Measurements from ENCODE around the gene EDN3.

The EDN3 gene

DNA sequence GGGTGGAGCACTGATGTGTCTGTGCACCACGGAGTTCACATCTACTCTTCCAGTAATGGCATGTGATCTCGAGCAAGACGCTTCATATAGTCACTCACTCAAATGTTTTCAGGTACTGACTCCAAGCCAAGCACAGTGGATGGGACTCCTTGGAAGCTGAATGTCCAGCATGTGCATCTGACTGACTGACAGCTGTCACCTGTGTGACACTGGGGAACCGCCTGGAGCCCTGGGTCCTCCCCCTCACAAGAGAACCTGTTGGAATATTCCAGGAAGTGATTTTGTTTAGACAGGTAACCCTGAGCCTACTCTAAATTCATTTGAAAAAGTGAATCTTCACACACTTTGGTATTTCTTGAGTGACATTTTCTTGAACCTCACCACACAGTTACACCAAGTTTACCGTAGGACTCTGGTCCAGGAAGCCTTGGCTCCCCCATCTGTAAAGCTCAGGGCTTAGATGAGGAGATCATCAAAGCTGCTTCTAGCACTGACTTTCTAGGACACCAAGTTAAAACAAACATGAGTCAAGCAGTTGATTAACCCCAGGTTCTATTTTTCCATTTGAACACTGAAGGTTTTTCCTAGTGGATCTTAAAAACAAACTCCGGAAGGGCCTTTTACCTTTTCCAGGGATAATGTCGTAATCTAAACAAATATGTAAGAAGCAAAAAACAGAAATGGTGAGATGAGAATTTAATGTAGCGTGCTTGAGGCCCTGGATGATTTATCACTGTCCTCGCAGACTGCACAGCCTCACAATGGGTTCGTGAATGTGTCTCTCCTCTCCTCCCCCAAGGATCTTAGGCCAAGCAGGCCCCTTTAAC, 50.1 kb downstream of the EDN3 start:
- Histone ChIP-seq H2BK5ac (ENCODE audit: low read depth, low read length, poor library complexity) (no peak overlapping the region), H2AK5ac (ENCODE audit: low read length) (no peak overlapping the region), H3K9ac (ENCODE audit: low read length) (no peak overlapping the region), H4K8ac (ENCODE audit: low read depth, low read length) (no peak overlapping the region), H3K23ac (ENCODE audit: low read length) (no peak overlapping the region), H2BK12ac (ENCODE audit: low read length) (no peak overlapping the region), H4K12ac (ENCODE audit: low read depth, low read length) (no peak overlapping the region), H3K36me3 (ENCODE audit: control insufficient read depth in 1 of 2, insufficient read depth in 2 of 2, low read length in 2 of 2) (no peaks in the 10 kb centered on the region), H3K79me1 (ENCODE audit: low read length) (no peaks in the 10 kb centered on the region), H3K14ac (ENCODE audit: low read length) (no peak overlapping the region), H3K27ac (ENCODE audit: low read depth, low read length) (no peak overlapping the region), H3K27me3 (ENCODE audit: insufficient read depth, low read length) (no peaks in the 10 kb centered on the region), H4K91ac (ENCODE audit: low read depth, low read length) (no peak overlapping the region), H2AFZ (ENCODE audit: insufficient read depth, low read length, poor library complexity) (no peak overlapping the region), H3K4me3 (ENCODE audit: low read depth, low read length) (no peak overlapping the region), H2BK120ac (ENCODE audit: insufficient read depth, low read length, poor library complexity) (no peak overlapping the region), H3K18ac (ENCODE audit: low read length) (no peak overlapping the region), H3K4me2 (ENCODE audit: low read length) (no peak overlapping the region), H3K4me1 (ENCODE audit: control insufficient read depth in 1 of 2, insufficient read depth in 2 of 2, low read length in 2 of 2) (no peaks in the 10 kb centered on the region), H3K9me3 (ENCODE audit: insufficient read depth, low read depth, low read length) (peaks cover 2% of the 10 kb centered on the region), H3K79me2 (ENCODE audit: control insufficient read depth, insufficient read depth, low read length, poor library complexity) (no peaks in the 10 kb centered on the region), H3K4ac (ENCODE audit: low read depth, low read length) (no peak overlapping the region)
- WGBS (ENCODE audit: extremely low coverage, insufficient coverage, insufficient read length): no CpG with 5 or more reads among the region's 10 CpGs
- no peak for DNase-seq

DNA sequence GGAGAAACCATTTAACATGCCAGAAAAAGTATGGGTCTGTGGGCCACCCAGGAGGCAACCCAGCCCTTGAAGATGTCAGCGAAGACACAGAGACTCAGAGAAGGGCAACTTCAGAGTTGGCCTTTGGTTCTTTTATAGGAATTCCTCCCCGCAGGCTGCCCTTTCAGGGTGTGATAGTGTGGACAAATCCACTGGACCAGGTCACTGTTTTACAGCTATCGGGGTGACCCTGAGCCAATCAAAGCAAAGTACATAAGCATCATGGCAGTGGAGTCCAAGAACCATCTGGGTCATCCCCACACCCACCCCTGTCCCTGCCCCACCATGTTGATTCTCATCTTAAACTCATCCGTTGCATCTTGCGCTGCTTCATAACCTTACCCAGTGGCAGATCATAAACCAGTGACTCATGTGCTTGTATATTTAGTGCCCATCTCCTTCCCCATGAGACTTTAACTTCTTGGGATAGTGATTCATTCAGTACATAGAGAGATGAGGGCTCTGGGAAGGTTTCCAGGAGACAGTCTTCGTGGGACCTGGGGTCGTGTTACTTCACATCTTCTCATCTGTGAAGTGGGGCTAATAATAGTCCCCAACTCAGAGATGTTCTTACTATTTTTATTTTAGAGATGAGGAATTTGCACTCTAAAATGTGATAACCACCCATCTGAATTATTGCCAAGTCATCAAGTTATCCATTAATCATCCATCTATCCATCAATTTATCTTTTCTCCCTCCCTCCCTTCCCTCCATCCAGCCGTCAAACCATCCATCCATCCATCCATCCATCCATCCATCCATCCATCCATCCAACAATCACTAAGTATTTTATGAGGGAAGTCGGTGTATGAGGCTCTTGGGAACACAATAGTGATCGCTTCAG, 51.0 kb downstream of the EDN3 start:
- H2AK5ac ChIP-seq (ENCODE audit: low read length): no peak overlapping the region

DNA sequence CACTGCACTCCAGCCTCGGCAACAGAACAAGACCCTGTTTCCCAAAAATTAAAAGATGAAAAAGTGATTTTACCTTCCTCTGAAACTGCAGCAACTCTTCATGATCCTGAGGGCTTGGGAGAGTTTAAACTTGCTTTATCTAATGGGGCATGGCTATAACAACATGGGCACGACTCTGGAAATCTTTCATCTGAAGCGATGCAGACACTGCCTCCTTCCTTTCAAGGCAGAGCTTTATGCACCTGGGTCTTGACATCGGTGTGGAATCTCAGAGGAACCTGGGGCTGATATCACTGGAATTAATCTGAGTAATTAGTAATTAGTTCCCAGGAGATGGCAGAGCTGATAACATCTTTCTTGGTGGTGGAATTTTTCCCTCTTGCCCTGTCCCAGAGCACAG, 52.1 kb downstream of the EDN3 start:
- WGBS (ENCODE audit: extremely low coverage, insufficient coverage, insufficient read length): no CpG with 5 or more reads among the region's 4 CpGs
- no peak overlapping the region for H3K4me2 ChIP-seq (ENCODE audit: low read length)
- no peaks in the 10 kb centered on the region for H3K79me2 ChIP-seq (ENCODE audit: control insufficient read depth, insufficient read depth, low read length, poor library complexity)
- H4K91ac ChIP-seq (ENCODE audit: low read depth, low read length): no peak overlapping the region
- no peak overlapping the region for H3K9ac ChIP-seq (ENCODE audit: low read length)
- H3K4me3 ChIP-seq (ENCODE audit: low read depth, low read length): no peak overlapping the region
- no peak overlapping the region for H2BK12ac ChIP-seq (ENCODE audit: low read length)
- no peak overlapping the region for H2AK5ac ChIP-seq (ENCODE audit: low read length)
- no peak overlapping the region for H3K14ac ChIP-seq (ENCODE audit: low read length)
- no peak overlapping the region for H4K12ac ChIP-seq (ENCODE audit: low read depth, low read length)
- no peak overlapping the region for H3K23ac ChIP-seq (ENCODE audit: low read length)
- no peak overlapping the region for H2BK5ac ChIP-seq (ENCODE audit: low read depth, low read length, poor library complexity)
- no peaks in the 10 kb centered on the region for H3K27me3 ChIP-seq (ENCODE audit: insufficient read depth, low read length)
- no peaks in the 10 kb centered on the region for H3K36me3 ChIP-seq (ENCODE audit: control insufficient read depth in 1 of 2, insufficient read depth in 2 of 2, low read length in 2 of 2)
- H3K27ac ChIP-seq (ENCODE audit: low read depth, low read length): no peak overlapping the region
- no peaks in the 10 kb centered on the region for H3K79me1 ChIP-seq (ENCODE audit: low read length)
- H3K4ac ChIP-seq (ENCODE audit: low read depth, low read length): no peak overlapping the region
- no peak overlapping the region for H3K18ac ChIP-seq (ENCODE audit: low read length)
- no peak overlapping the region for H2AFZ ChIP-seq (ENCODE audit: insufficient read depth, low read length, poor library complexity)
- no peak overlapping the region for H2BK120ac ChIP-seq (ENCODE audit: insufficient read depth, low read length, poor library complexity)
- no peaks in the 10 kb centered on the region for H3K4me1 ChIP-seq (ENCODE audit: control insufficient read depth in 1 of 2, insufficient read depth in 2 of 2, low read length in 2 of 2)
- H4K8ac ChIP-seq (ENCODE audit: low read depth, low read length): no peak overlapping the region
- peaks cover 4% of the 10 kb centered on the region for H3K9me3 ChIP-seq (ENCODE audit: insufficient read depth, low read depth, low read length)
- DNase-seq: no peak

More for the DNA sequence above, 51.0 kb downstream of the EDN3 start:
- H3K4ac ChIP-seq (ENCODE audit: low read depth, low read length): no peak overlapping the region
- no peaks in the 10 kb centered on the region for H3K27me3 ChIP-seq (ENCODE audit: insufficient read depth, low read length)
- no peak overlapping the region for H3K18ac ChIP-seq (ENCODE audit: low read length)
- H4K12ac ChIP-seq (ENCODE audit: low read depth, low read length): no peak overlapping the region
- peaks cover 2% of the 10 kb centered on the region for H3K9me3 ChIP-seq (ENCODE audit: insufficient read depth, low read depth, low read length)
- H3K27ac ChIP-seq (ENCODE audit: low read depth, low read length): no peak overlapping the region
- H3K4me3 ChIP-seq (ENCODE audit: low read depth, low read length): no peak overlapping the region
- H3K36me3 ChIP-seq (ENCODE audit: control insufficient read depth in 1 of 2, insufficient read depth in 2 of 2, low read length in 2 of 2): no peaks in the 10 kb centered on the region
- H2BK12ac ChIP-seq (ENCODE audit: low read length): no peak overlapping the region
- no peak overlapping the region for H2AFZ ChIP-seq (ENCODE audit: insufficient read depth, low read length, poor library complexity)
- H4K8ac ChIP-seq (ENCODE audit: low read depth, low read length): no peak overlapping the region
- H2BK120ac ChIP-seq (ENCODE audit: insufficient read depth, low read length, poor library complexity): no peak overlapping the region
- H3K23ac ChIP-seq (ENCODE audit: low read length): no peak overlapping the region
- H3K4me1 ChIP-seq (ENCODE audit: control insufficient read depth in 1 of 2, insufficient read depth in 2 of 2, low read length in 2 of 2): no peaks in the 10 kb centered on the region
- no peaks in the 10 kb centered on the region for H3K79me2 ChIP-seq (ENCODE audit: control insufficient read depth, insufficient read depth, low read length, poor library complexity)
- 100% methylated on average over 1 of the region's 10 CpGs for WGBS (ENCODE audit: extremely low coverage, insufficient coverage, insufficient read length)
- no peak overlapping the region for H2BK5ac ChIP-seq (ENCODE audit: low read depth, low read length, poor library complexity)
- H3K9ac ChIP-seq (ENCODE audit: low read length): no peak overlapping the region
- no peak overlapping the region for H3K4me2 ChIP-seq (ENCODE audit: low read length)
- H3K14ac ChIP-seq (ENCODE audit: low read length): no peak overlapping the region
- DNase-seq: no peak
- no peak overlapping the region for H4K91ac ChIP-seq (ENCODE audit: low read depth, low read length)
- no peaks in the 10 kb centered on the region for H3K79me1 ChIP-seq (ENCODE audit: low read length)

DNA sequence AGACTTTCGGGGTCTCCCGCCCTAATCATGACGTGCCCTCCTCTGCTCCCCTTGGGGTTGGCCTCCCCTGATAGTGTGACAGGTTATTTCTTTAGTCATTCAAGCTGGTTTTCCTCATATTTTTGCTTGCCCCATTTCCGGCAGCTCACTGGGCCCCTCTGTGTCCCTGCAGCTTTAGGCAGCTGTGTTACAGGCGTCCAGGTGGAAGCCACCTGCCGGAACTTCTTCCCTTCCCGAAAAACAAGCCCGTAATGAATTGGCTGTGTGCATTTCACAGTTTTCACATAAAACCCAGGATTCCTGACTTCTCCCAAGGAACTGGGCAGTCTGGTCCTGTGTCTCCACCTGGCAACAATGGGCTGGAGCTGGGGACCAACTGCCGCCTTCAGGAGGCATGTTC, 52.6 kb downstream of the EDN3 start:
- Histone ChIP-seq H3K9ac (ENCODE audit: low read length) (no peak overlapping the region), H4K8ac (ENCODE audit: low read depth, low read length) (no peak overlapping the region), H3K9me3 (ENCODE audit: insufficient read depth, low read depth, low read length) (peaks cover 4% of the 10 kb centered on the region), H2BK120ac (ENCODE audit: insufficient read depth, low read length, poor library complexity) (no peak overlapping the region), H3K18ac (ENCODE audit: low read length) (no peak overlapping the region), H3K4me2 (ENCODE audit: low read length) (no peak overlapping the region), H3K23ac (ENCODE audit: low read length) (no peak overlapping the region), H3K14ac (ENCODE audit: low read length) (no peak overlapping the region), H4K91ac (ENCODE audit: low read depth, low read length) (no peak overlapping the region), H2AFZ (ENCODE audit: insufficient read depth, low read length, poor library complexity) (no peak overlapping the region), H2AK5ac (ENCODE audit: low read length) (no peak overlapping the region), H3K27ac (ENCODE audit: low read depth, low read length) (no peak overlapping the region), H2BK12ac (ENCODE audit: low read length) (no peak overlapping the region), H4K12ac (ENCODE audit: low read depth, low read length) (no peak overlapping the region), H3K27me3 (ENCODE audit: insufficient read depth, low read length) (no peaks in the 10 kb centered on the region), H2BK5ac (ENCODE audit: low read depth, low read length, poor library complexity) (no peak overlapping the region), H3K4me3 (ENCODE audit: low read depth, low read length) (no peak overlapping the region), H3K4me1 (ENCODE audit: control insufficient read depth in 1 of 2, insufficient read depth in 2 of 2, low read length in 2 of 2) (no peaks in the 10 kb centered on the region), H3K36me3 (ENCODE audit: control insufficient read depth in 1 of 2, insufficient read depth in 2 of 2, low read length in 2 of 2) (no peaks in the 10 kb centered on the region), H3K4ac (ENCODE audit: low read depth, low read length) (no peak overlapping the region), H3K79me1 (ENCODE audit: low read length) (no peaks in the 10 kb centered on the region), H3K79me2 (ENCODE audit: control insufficient read depth, insufficient read depth, low read length, poor library complexity) (no peaks in the 10 kb centered on the region)
- DNase-seq: no peak
- WGBS (ENCODE audit: extremely low coverage, insufficient coverage, insufficient read length): no CpG with 5 or more reads among the region's 9 CpGs
